GM19397 (cell line): ENCODE data around the gene C1orf74.
A peak's percentile ranks its signal among the peaks of the same experiment; 100 is the strongest.

Experiments used
- ATAC-seq: cut with Tn5 transposase; IDR thresholded peaks from one replicate; pipeline ENCODE4 v1.9.1; 2021; ENCODE audit warnings: mild to moderate bottlenecking, moderate library complexity; ENCODE audit not compliant: unreplicated experiment

The C1orf74 gene

DNA sequence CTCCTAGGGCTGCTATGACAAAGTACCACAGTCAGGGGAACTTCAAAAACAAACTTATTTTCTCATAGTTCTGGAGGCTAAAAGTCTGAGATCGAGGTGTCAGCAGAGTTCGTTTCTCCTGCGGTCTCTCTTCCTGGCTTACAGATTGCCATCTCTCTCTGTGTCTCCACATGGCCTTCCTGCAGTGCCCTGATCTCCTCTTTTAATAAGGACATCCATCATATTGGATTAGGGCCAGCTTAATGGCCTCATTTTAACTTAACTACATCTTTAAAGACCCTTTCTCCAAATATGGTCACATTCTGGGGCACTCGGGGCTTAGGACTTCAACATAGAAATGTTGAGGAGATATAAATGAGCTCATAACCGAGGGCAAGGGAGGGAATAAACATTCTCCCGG lies 12.2 kb downstream of the C1orf74 start:
- ATAC-seq, result no peak

DNA sequence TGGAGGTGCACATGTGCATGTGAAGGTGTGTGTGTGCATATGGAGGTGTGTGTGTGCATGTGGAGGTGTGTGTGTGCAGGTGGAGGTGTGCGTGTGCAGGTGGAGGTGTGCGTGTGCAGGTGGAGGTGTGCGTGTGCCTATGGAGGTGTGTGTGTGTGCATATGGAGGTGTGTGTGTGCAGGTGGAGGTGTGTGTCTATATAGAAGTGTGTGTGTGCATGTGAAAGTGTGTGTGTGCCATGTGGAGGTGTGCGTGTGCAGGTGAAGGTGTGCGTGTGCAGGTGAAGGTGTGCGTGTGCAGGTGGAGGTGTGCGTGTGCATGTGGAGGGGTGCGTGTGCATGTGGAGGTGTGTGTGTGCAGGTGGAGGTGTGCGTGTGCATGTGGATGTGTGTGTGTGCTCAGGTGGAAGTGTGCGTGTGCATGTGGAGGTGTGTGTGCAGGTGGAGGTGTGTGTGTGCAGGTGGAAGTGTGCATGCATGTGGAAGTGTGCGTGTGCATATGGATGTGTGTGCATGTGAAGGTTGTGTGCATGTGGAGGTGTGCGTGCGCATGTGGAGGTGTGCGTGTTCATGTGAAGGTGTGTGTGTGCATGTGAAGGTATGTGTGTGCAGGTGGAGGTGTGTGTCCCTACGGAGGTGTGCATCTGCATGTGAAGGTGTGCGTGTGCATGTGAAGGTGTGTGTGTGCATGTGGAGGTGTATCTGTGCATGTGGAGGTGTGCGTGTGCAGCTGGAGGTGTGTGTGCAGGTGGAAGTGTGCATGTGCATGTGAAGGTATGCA lies 13.5 kb downstream of the C1orf74 start:
- no peak for ATAC-seq

DNA sequence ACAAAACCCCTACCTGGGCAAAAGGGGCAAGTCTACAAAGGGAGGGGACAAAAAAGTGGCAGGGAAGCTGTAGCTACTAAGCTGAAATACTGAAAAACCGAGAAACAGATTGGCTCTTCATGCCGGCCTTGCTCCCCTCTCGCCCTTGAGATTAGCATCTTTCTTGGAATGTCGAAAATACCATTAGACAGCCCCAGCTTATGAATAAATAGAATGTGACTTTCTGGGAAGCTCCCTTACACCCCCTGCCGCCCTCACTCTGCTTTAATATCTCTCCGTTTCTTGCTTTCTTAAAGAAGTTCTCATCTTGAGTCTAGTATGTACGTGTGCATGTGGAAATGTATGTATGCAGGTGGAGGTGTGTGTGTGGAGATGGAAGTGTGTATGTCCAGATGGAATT lies 14.4 kb downstream of the C1orf74 start:
- ATAC-seq, result no peak

DNA sequence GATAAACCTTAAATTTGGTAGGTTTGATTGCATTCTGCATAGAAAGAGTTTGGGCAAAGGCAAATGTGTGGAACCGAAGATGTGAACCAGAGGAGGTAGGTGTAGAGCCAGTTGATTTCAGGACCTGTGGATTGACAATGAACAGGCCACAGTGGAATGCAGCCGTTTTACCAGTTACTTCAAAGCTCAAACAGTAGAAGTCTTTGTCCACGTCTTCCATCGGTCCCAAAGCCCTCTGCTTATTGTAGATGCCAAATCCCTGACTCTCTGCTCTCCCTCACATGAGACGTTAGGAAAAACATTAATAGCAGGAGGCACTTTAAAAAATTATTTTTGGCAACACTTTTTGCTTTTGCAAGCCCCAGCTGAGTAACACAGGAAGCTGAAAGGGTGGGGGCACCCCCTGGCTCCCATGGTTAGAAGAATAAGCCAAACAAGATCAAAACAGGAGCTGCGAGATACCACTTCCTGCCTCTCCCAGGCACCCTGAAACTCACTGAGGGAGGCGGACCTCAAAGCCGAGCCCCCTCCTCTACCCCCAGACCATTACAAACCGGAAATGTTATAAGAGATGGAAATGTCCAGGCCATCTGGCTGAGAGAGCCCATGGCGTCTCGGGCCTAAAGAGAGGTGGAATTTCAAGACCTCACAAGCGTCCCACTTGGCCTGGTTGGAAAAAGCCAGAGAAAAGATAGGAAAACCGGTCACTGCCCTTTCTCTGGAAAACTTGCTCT lies 15.0 kb downstream of the C1orf74 start:
- peak; percentile 69 for ATAC-seq

DNA sequence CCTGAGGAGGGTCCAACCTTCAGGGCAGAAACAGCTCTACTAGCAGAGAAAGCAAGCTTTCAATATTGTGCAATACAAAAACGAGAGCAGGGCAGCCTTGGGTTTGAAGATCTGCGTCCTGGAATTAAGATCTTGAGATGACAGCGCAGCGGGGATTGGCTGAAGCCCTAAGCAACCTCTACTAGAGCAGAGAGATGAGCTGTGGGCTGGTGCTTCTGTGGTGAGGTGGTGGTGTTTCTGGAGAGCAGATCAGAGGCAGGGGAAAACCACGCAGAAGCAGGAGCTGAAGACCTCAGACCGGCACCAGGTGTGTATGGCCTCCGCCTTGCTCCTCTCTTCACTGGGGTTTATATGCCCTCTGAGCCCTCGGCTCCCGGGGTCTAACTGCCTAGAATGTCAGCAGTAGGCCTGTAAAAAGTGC lies 16.0 kb downstream of the C1orf74 start:
- ATAC-seq, result peak; percentile 78

DNA sequence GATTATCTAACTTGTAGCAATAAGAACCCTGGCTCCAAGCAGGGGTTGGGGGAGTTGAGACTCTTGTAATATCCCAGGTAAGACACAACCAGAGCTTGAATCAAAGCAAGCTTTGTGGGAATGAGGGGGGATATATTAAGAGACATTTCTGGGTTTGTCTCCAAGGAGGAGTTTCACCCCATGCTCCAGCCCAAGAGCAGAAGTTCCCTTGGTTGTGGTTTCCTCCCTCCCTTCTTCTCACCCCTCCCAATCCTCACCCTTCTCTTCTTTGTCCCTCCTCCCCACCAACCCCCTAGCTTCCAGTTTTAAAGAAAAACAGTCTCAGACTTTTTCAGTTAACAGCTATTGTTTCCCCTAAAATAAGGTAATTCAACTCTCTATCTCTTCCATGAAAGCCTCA lies 16.7 kb downstream of the C1orf74 start:
- ATAC-seq, result no peak

DNA sequence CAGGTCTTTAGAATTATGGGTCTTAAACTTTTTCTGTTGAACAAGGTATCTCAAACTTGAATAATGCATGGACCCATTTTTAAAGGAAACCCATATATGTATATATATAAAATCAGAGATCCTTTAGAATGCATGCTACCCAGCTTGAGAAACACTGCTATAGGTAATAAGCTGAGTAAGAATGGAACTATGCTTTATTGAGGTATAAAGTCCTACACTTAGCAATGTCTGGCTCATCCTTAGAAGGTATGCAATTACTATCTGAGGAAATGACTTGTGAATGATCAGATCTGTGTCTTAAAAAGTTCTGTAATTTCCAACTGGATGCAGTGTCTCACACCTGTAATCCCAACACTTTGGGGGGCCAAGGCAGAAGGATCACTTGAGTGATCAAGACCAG lies 17.3 kb downstream of the C1orf74 start:
- ATAC-seq, result no peak

DNA sequence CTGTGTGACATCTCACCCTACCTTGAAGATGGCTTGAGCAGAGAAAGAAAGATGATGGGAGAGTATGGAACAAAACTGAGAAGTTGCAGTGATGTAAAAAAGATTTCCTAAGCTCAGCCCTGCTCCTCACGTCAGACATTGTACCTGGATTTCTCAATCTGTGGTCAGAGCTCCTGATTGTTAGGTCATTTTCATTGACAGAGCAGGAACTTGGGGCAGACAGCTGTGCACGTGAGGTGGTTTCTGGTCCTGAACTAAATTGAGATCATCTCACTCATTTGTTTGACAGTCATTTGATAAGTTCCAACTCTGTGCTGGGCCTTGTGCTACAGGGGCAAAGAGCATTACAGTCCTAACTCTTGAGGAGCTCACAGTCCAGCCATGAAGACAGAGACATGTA lies 18.3 kb downstream of the C1orf74 start:
- ATAC-seq, result no peak

DNA sequence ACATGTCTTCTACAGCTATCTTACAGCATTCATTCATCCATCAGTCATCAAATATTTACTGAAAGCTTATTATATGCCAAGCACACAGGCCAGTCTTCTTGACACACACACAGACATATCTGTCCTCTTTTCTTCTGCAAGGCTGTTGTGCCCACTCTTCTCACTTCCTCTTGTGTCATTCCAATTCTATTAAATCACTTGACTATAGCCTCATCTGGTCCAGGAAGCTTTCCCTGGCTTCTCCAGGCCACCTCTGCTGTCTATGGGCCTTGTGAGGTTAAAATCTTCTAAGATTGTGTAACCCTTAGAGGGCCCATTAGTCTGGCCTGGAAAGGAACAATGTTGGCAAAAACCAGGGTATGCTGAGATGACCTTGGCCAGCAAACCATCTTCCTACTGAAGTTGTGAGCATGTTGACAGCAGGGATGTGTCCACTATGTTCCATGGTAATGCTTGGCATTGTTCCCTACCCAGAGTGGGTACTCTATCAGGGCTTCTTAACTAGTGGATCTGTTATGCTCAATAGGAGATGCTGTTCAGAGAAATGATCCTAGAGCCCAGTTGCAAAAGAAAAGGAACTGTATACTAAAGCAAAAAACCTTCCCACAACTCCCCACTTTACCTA lies 23.2 kb downstream of the C1orf74 start:
- ATAC-seq, result no peak

DNA sequence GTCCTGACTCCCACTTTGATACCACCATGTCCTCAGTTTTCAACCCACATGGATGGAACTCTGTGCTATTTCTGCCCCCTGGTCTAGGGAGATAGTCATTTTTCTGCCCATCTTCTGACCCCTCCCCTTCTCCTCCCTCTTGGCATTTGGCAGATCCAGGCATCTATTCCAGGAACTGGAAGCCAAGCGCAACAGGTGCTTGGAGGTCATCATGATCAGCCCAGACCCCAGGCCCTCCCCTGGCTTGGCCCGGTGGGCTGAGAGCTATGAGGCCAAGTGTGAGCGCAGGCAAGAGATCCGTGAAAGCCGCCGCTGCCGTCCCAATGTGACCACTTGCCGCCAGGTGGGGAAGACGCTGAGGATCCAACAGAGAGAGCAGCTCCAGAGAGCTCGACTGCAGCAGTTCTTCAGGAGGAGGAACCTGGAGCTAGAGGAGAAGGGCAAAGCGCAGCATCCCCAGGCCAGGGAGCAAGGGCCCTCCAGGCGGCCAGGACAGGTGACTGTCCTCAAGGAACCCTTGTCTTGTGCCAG lies 24.5 kb downstream of the C1orf74 start:
- ATAC-seq, result no peak

DNA sequence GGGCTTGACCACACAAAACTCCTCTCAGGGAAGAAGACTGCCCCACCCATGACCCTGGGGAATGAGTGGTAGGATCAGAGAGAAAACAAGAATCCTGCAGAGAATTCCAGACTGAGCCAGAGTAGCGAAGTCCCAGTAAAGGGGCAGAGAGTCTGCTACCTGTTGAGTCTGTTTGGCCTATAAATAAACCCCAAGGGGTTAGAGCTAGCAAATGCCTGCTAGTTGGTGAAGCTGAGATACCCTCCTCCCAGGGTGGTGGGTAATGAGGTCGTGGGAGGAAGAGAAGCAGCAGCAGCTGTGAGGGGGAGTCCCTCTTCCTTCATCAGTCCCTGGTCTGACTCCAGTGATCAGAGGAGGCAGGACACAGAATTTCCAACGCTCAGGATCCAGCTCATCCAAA lies 26.0 kb downstream of the C1orf74 start:
- ATAC-seq, result no peak

DNA sequence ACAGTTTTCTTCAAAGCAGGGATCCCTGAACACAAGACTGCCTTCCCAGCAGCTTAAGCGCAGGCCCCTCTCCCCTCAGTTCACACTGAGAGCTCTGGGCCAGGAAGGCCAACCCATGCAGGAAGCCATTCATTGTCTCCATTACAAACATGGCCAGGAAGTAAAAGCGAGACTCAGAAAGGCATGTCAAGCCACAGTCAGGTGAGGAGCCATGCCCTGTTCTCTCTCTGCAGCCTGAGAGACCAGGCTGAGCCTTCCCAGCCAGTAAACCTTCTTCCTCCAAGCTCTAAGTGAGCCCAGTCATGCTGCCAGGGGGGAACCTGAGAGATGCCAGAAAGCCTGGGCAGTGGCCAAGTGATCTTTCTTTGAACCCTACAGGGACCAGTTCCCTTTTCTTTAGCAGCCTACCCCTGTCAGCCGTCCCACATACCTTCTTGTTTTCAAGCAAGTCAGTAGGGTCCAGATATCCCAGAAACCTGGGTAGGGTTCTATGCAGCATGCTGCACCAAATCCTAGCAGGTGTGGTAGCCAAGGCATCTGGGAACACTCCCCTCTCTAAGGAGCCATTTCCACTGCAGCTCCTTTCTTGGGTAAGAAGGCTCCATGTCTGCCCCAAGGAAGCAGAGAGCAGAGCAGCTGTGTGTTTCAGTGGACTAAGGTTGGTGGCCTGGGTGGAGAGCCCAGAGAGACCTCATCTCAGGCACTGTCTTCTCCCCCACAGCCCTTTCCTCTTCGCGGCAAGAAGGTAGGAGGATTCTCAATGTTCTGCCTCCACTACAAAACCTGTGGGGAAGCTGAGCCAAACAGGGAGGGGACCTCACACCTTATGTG lies 27.5 kb downstream of the C1orf74 start:
- peak; percentile 33 for ATAC-seq

DNA sequence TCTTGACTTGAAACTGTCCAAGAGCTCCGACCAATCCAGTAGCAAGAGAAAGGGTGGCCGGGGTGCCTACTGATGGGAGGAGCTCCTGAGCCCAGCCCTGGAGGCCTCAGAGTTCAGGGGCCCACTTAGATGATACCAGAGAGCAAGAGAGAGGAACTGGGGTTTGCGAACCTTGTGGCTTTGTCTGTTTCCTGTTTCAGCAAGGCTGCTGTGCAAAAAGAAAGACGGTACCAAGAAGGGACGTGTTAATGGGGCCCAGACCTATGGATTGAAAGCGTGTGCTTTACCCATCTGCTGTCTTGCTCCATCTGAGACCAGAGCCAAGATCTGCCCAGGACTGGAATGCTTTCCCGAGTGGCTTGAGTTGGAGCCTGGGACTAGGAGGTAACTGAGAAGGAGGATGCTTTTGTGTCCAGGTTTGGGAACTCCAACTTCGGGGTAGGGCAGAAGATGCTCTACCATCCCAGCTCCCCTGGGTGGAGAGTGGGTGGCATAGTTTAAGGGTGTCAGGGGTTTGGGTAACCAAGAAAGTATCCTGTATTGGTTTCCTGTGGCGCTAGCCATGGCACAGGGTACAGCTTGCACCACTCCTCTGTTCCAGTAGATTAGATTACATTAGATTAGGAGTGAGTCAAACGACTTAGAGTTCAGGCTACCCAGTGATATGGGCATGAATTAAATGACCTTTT lies 28.3 kb downstream of the C1orf74 start, which contains the start of gene TRAF3IP3:
Gene TRAF3IP3 (plus strand): TSS at position 128 of the 689 bp plus-strand sequence. CDS start 3,987 bp downstream, outside the sequence.
- peak; percentile 78 for ATAC-seq

DNA sequence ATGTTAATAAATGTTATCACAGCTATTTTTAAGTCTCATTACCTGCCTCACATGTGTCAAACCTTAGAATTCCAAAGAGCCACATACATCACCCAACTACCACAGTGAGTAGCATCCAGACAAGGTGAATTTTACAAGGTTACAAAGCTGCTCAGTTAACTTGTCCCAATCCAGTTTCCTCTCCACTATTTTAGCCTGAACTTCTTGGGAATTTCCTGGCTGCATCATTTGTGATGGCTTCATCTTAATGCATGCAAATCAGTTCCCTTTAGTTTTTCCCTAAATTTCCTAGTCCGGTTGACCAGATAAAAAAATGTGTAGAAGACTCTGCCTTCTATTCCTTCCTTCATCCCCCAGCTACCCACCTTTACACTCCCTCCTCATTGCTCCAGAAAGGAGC lies 29.1 kb downstream of the C1orf74 start:
- no peak for ATAC-seq

DNA sequence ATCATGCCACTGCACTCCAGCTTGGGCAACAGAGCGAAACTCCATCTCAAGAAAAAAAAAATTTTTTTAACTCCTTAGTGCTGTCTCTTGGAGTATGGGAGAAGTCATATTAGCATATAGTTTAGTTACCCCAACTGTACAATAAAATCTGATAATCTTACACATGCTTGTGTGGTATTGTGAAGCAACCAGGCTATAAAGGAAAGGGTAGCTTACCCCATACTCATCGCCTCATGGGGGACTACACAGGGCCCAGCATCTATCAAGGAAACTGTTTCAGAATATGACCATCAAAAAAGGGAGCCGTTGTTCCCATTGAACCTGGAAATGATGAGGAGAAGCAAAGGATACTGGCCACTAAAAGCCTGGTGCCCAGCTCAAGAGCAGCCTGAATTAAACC lies 31.5 kb downstream of the C1orf74 start:
- no peak for ATAC-seq

DNA sequence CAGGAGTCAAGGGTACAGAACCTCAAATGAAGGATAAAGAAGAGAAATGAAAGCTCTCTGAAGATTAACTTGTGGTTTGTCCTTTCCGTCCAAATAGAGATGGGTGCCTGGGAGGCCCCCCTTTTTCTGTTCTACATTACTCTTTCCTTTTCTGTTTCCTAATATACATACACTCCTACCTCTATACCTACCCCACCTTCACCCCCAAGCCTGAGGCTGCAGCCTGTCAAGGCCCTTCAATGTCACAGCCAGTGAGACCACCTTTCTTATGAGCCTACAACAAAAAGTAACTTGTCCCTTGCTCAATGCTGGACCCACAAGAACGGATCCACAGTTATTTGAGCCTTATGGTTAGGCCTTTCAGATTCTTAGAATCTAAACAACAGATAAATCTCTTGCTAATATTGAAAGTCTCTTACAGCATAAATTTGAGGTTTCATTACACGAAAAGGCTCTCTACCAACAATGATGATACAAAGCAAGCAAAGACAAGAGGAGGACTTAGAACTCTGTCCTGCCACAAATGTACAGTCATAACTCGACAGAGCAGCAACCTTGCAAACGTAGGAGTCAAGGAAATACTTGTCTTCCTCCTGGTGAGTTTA lies 32.6 kb downstream of the C1orf74 start:
- ATAC-seq, result peak; percentile 36

DNA sequence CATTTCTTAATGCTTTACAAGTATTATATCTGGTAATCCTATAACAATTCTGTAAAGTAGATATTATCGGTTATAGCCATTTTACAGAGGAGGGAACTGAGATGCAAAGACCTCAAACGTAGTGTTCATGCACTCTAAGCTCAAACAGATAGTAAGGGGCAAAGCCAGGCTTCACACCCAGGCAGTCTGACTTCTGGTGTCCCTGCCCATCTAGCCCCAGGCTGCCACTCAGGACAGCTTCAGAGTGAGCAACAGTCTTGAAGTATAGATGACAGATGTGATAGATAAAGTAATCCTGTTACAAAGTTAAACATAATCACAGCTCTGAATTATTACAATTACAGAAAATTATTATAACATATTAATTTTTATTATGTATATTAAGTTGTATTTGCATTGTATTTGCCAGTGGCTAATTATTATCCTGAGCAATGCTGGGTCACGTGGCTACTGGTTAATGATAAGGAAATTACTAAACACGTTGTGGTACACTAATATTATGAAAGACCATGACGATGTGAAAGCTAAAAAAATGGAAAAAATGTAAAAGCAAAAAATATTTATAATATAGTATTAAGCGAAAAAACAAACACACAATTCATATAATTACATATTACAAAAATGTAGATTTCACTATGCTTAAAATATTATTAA lies 34.6 kb downstream of the C1orf74 start:
- no peak for ATAC-seq

DNA sequence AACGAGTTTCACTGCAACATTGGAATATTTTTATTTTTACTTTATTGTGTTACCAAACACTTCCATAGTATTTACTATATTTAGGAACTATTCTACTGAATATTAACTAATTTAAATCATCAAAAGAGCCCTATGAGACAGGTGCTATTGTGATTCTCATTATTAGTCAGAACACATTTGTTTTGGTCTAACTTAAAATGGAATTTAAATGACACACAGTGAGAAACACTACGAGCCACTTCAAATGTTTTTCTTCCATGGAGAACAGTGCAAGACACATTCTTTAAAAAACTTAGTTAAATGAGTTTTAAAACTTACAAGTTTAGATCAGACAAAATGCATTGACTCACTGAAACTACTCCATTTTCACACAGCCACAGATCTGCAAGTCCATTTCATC lies 35.2 kb downstream of the C1orf74 start:
- no peak for ATAC-seq

DNA sequence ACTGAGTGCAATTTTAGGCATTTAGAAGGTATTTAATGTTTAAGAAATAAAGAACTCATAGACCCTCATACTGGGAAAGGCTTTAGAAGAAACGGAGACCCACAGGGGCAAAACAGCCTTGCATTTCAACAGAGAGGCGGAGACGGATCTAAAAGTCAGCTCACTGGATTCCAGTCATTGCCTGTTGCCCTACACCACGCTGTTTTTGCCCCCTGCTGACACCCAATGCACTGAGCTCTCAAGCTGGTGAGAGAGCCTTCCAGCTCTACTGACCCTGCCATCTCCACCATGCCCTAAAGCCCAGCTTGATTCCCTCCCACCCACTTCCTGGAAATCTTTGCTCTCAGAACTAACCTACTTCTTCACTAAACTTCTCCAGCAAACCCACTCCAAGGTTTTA lies 35.7 kb downstream of the C1orf74 start:
- ATAC-seq, result no peak
